Measurements from ENCODE around the gene PANX2. TPM values are rescaled to one million over a fixed set of nuclear protein-coding genes. Genes with fewer than 3 reads are reported as not detected.
"Not testable (repeated sequence)": the region's sequence is repeated elsewhere in the genome, so short reads cannot be mapped to it uniquely, and the experiment has no call there.

The PANX2 gene, protein sequence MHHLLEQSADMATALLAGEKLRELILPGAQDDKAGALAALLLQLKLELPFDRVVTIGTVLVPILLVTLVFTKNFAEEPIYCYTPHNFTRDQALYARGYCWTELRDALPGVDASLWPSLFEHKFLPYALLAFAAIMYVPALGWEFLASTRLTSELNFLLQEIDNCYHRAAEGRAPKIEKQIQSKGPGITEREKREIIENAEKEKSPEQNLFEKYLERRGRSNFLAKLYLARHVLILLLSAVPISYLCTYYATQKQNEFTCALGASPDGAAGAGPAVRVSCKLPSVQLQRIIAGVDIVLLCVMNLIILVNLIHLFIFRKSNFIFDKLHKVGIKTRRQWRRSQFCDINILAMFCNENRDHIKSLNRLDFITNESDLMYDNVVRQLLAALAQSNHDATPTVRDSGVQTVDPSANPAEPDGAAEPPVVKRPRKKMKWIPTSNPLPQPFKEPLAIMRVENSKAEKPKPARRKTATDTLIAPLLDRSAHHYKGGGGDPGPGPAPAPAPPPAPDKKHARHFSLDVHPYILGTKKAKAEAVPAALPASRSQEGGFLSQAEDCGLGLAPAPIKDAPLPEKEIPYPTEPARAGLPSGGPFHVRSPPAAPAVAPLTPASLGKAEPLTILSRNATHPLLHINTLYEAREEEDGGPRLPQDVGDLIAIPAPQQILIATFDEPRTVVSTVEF
- total RNA-seq (2014; rRNA removed; shearing (Covaris generic)) = 1.1 and 1.4 TPM in 2 replicates

DNA sequence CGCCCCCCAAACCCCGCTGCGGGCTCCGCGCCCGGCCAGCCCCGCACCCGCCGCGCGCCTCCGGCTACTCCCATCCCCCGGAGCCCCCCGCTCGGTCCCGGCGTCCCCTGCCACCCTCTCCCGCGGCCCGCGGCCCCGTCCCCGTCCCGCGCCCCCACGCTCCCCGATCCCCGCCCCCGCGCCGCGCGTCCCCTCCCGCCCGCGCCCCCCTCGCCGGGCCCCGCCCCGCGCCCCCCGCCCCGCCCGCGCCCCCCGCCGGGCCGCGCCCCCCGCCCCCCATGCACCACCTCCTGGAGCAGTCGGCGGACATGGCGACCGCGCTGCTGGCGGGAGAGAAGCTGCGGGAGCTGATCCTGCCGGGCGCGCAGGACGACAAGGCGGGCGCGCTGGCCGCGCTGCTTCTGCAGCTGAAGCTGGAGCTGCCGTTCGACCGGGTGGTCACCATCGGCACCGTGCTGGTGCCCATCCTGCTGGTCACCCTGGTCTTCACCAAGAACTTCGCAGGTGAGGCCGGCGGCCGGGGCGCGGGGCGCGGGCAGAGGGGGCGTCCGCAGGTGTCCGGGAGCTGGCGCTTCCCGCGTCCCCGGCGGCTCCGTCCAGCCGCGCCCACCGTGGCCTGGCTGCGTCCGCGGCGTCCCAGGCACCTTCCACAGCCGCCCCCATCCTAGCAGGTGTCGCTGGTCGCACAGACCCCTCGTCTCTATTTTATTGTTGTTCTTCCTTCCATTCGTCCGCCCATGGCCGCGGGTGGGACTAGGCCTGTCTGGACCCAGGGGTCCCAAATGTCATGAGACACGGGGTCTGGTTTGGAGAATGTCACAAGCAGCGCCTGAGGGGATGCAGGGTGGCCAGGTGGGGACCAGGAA lies at the start of gene PANX2:
Gene PANX2, plus strand, starts transcription at position 279 of the 866 bp plus-strand sequence. Its CDS starts 0 bp downstream, at position 279.
- no peak for DNase-seq (ENCODE audit: low spot score)

DNA sequence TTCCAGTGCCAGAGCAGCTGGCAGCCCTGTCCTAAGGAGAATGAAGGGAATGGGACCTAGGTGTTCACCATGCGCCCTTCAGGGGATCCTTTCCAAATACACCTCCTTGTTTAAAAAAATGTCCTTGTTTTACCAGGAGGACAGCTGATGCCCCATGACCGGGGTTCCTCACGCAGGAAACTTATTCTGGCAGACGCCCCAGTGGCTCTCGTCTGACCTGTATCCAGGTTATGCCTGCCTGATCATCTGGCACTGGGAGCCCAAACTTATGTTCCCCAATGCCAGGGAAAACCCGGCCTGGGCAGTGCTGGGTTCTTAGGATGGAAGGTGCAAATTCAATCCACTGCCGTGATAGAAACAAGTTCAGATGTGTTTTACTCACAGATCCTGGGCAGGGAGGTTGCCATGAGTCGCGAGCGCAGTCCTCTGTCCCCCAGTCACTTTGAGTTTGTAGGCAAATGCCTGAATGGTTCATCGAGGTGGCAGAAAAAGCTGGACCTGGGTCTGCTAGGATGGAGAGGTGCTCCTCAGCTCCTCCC lies 49.3 kb upstream of the PANX2 start:
- DNase-seq (ENCODE audit: low spot score) = no peak

DNA sequence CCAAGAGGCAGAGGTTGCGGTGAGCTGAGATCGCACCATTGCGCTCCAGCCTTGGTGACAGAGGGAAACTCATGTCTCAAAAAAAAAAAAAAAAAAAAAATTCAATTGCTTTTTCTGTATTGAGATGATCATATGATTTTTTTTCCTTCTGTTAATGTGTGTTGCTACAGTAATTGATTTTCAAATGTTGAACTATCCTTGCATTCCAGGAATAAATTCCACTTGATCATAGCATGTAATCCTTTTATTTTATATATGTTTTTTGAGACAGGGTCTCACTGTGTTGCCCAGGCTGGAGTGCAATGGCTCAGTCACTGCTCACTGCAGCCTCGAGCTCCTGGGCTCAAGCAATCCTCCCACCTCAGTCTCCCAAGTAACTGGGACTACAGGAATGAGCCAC lies 47.4 kb upstream of the PANX2 start:
- DNase-seq (ENCODE audit: low spot score) = no peak

DNA sequence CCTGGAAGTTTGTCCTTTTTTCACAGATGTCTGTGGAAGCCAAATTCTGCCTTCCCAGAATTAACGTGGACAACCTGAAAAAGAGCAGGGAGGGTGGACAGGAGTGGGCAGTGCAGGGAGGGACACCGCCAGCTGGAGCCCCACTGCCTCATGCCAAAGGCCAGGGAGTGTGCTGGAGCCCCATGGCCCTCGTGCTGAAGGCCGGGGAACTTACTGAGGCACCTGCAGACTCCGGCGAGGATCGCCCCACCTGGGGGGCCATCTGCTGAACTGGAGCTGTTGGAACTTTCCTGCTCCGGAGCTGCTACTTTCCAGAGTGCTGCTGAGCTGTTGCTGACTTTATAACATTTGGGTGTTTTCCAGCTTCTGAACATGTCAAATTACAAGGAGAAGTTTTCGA lies 45.5 kb upstream of the PANX2 start:
- no peak for DNase-seq (ENCODE audit: low spot score)

DNA sequence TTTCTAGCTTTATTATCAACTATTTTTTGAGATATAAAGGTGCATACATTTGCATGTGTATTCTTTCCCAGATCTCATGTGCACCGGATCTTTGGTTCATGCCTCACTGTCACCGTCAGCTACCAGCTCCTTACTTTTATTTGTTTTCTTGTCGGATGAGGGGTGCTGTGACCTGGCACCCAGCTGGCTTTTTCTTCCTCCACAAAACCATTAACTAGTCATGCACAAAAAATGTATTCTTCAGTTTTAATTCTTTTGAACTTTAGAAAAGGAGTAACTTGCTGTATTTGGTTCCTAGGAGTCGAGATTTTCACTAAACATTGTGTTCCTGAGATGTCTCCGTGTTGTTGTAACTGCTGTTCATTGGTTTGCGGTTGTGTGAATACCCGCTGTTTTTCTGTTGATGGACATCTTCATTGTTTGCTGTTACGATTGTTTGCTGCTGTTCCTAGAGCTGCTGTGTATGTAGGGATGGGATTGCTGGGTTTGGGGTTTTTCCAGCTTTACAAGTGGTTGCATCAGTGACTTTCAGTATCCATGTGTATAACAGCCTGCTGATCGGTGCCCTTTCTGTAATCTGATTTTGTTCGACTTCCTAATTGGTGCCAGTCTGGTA lies 41.3 kb upstream of the PANX2 start:
- DNase-seq (ENCODE audit: low spot score) = no peak

DNA sequence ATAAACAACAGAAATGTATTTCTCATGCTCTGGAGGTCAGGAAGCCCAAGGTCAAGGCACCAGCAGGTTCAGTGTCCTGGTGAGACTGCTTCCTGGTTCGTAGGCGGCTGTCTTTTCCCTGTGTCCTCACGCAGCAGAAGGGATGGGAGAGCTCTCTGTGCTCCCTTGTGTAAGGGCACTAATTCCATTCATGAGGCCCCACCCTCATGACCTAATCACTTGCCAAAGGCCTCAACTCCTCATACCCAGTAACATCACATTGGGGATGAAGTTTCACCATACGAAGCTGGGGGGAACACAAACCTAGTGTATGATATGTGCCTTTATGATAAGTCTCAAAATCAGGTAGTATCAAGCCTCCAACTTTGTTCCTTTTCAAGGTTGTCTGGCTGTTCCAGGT lies 38.6 kb upstream of the PANX2 start:
- no peak for DNase-seq (ENCODE audit: low spot score)

DNA sequence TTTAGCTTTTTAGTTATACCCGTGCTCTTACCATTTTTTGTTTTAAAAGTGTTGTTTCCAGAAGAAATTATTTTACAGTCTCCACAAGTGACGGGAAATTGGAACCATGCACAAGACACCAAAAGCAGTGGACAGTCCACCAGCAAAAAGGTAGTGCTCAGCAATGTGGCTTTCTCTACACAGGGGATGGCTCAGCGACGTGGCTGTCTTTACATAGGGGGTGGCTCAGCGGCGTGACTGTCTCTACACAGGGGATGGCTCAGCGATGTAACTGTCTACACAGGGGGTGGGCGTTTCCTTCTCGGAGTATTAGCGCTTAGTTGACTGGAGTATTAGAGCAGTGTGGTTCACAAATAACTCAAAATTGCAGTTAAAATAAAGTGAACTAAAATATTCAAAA lies 36.0 kb upstream of the PANX2 start:
- no peak for DNase-seq (ENCODE audit: low spot score)

DNA sequence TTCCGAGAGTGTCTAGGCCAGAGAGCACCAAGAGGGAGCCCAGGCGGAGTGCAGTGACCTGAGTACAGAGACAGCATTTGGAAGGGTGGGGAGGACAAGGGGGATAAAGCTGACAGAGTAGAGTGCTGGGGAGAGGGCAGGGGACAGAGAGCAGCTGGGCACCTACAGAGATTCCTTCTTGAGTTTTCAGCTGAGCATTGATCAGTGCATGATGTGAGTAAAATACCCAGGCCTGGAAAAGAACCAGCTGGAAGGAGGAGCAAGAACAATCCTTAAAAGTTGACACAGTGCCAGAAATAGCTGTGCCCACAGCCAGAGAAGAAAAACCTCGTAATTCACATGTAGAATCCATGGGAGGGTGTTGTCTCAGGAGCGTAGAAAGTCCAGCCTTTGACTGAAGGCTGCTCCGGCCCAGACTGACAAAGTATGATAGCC lies 33.9 kb upstream of the PANX2 start:
- DNase-seq (ENCODE audit: low spot score) = no peak

DNA sequence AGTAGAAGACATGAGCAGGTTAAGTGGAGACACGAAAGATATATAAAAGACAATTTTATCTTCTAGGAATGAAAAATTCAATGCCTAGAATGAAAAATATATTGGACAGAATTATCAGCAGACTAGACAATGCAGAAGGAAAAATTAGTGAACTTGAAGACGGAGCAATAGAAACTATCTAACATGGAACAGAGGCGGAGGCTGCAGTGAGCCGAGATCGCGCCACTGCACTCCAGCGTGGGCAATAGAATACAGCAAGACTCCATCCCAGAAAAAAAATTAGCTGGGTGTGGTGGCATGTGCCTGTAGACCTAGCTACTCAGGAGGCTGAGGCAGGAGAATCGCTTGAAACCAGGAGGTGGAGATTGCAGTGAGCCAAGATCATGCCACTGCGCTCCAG lies 33.3 kb upstream of the PANX2 start:
- not testable (repeated sequence) for DNase-seq (ENCODE audit: low spot score)

DNA sequence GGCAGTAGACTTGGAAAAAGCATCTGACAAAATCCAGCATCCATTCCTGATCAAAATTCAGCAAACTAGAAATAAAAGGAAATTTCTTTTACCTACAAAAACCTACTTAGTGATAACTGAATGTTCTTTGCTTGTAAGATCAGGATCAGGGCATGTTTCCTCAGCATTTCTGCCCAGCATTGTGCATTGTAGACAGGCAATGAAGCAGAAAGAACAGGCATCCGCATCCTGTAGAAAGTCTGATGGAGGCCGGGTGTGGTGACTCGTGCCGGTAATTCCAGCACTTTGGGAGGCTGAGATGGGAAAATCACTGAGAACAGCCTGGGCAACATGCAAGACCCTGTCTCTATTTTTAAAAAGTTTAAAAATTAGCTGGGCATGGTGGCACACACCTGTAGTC lies 32.5 kb upstream of the PANX2 start:
- DNase-seq (ENCODE audit: low spot score) = no peak

DNA sequence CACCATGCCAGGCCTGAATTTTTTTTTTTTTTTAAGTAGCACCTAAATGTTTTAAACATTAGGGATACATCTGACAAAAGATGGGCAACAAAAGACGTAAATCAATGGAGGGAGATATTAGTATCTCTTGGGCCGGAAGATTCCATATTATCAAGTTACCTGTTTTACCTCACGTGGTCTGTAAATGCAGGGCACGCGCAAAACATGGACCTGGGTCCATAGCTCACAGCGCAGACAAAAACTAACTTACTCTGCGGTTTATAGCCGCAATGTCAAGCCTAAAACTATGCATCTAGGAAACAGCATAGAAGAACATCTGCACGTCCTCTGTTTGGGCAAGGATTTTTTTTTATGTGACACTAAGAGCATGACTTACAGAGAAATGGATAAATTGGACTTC lies 31.5 kb upstream of the PANX2 start:
- no peak for DNase-seq (ENCODE audit: low spot score)

DNA sequence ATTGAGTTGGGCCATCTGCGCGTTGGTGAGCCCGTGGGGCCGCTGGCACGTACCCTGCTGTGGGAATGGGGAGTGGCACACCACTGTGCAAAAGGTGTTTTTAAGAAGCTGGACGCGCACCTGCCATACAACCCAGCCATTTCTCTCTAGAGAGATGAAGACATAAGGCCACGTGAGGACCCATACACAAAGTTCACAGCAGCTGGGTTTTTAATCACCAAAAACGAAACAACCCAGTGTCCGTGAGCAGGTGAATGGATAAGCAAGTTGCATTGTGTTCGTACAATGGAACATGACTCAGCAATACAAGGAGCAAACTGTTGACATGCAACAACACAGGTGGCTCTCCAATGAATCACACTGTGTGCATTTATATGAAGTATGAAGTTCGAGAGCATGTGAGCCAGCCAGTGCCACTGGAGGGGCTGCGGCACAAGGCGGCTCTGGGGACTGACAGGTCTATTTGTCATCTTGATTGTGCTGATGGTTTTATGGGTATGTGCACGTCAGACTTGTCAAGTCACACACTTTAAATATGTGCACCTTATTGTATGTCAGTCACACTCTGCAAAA lies 30.6 kb upstream of the PANX2 start:
- no peak for DNase-seq (ENCODE audit: low spot score)

DNA sequence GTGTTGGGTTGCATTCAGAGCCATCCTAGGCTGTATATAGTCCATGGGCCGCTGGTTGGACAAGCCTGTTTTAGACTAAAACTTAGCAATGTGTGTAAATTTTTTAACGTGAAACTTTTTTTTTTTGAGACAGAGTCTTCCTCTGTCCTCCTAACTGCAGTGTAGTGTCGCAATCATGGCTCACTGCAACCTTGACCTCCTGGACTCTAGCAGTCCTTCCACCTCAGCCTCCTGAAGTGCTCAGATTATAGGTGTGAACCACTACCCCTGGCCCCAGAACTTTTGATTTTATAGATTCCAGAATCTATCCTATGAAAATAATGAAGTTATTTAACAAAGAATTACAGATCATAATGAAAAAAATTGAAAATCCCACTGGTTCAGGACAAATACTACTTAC lies 29.9 kb upstream of the PANX2 start:
- DNase-seq (ENCODE audit: low spot score) = no peak

DNA sequence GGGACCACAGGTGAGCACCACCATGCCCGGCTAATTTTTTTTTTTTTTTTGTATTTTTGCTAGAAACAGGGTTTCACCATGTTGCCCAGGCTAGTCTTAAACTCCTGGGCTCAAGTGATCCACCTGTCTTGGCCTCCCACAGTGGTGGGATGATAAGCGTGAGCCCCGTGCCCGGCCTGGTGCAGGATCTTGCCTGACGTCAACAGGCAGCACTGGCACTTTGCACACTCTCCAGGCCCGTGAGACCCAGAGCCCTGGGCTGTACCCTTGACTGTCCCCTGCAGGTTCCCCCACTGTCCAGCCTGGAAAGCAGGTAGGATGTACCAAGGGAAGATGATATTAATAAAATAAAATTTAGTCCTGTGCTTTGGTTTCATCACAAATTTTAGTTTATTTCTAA lies 29.1 kb upstream of the PANX2 start:
- DNase-seq (ENCODE audit: low spot score) = no peak

DNA sequence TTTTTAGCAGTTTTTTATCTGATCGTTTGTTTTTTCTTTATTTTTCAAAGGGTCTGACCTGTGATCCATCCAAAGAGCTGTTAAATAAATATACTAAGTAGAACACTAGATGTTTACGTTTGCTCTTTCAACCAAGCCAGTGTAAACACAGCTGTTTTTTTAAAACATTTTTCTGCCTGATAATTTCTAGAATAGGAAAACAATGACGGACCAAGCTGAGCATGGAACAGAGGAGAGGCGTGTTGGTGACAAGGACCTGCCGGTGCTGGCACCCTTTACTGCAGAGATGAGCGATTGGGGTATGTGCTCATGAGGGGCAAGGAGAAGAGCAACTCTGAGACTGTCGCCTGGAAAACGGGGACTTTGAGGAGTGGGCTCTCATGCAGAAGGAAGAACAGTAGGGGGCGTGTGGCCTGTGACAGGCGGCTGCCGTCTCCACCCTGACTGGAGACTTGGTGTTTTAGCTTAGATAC lies 28.6 kb upstream of the PANX2 start:
- DNase-seq (ENCODE audit: low spot score) = no peak

DNA sequence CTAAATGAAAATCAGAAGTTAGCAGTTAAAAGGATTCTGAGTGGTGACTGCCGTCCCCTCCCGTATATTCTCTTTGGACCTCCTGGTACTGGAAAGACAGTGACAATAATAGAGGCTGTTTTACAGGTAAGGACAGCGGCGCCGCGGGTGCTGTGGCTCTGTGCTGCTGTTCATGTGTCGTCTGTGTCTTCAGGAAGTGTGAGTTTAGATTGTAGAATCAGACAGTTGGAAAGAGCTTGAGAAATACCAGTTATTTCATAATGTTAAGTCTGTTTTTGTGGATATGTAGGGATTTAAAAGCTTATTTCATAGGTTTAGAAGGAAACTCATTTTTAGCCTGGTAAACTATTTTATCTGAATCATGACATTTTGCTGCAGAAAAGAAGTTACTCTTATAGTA lies 27.4 kb upstream of the PANX2 start:
- no peak for DNase-seq (ENCODE audit: low spot score)

DNA sequence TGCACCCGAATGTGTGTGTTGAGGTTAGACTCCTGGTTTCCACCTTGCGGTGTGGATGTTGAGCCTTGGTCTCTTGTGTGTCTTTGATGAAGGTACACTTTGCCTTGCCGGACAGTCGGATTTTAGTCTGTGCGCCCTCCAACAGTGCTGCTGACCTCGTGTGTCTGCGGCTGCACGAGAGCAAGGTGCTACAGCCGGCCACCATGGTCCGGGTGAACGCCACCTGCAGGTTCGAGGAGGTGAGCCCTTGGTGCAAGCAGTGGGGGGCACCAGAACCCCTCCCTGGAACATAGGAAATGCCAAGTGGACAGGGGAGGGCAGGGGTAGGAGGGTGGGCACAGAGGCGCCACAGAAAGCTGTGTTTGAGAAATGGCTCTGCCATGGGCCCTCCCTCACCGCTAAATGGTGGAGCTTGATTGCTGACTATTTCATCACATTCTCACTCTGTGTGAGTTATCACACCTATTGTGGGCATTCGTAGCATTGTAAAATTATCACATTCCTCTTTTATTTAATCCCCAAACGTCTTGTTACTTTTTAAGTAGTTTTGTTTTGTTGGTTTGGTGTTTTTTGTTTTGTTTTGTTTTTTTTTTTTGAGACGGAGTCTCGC lies 26.4 kb upstream of the PANX2 start:
- DNase-seq (ENCODE audit: low spot score) = no peak

DNA sequence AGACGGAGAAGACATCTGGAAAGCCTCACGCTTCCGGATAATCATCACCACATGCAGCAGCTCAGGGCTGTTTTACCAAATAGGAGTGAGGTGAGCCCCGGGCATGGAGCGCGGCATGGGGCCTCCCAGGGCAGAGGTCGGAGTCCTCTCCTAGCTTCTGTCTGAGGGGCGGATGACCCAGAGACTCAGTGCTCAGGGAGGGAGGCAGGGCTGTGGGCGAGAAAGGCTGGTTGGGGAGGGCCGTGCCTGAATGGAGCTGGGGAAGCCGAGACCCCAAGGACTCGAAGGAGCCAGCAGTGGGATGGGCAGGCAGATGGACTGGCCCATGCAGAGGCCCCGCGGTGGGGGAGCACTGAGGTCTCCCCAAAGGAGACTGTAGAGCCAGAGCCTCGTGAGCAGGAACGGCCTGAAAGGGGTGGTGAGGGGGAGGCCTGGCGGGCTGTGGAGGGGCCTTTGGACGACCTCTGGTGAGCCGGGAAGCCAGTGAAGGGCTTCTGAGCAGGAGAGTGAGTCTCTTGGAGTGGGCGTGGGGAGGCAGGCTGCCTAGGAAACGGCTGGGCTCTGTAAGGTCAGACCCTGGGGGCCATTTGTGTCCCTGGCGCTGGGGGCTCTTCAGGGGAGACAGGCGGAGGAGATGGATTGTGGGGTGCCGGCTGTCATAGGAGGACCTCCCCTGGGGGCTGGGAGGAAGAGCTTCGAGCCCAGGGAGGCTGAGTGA lies 24.7 kb upstream of the PANX2 start:
- DNase-seq (ENCODE audit: low spot score) = no peak

DNA sequence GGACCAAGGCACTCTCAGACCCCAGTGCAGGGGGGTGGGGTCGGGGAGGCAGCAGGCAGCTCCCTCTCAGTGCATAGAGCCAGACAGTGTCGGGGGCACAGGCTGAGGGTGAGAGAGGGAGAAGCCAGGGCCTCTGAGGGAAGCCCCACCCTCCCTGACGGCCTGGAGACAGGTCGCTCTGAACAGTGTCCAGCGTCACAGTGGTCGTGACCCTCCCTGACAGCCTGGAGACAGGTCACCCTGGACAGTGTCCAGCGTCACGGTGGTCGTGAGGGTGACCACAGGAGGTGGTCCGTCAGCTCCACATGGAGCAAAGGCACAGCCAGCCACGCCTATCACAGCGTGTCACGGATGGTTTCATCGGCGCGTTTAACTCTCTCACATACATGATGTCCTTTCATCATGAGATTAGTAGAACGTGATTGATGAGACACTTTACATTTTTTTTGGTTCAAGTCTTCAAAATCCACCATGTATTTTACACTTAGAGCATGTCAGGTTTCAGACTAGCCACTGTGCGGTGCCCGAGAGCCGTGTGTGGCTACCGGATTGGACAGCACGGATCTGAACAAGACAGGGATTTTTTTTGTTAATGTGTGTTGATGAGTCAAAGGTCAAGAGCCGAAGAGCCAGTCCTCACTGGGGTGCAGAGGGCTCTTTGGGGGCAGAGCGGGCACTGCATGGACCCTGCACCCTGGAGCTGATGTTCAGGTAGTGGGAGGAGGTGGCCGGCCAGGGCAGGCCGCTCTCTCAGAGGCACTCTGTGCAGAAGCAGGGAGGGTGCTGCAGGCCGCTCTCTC lies 23.9 kb upstream of the PANX2 start:
- DNase-seq (ENCODE audit: low spot score) = peak; percentile 56
